GM11168 (cell line): ENCODE data around the gene ZNF407.
"Not testable (repeated sequence)": the region's sequence is repeated elsewhere in the genome, so short reads cannot be mapped to it uniquely, and the experiment has no call there.

ENCODE experiments used
- in situ Hi-C: fragments of 300-500 bp; cut with MboI; formaldehyde crosslinking; loops from one replicate; pipeline ENCODE4 v1.12.0; 2022; ENCODE audit warnings: low sequenced_read_pairs; ENCODE audit not compliant: unreplicated experiment

The ZNF407 gene

GRCh38 chr18:74597662-74598349 lies at the start of gene ZNF407:
Gene ZNF407, plus strand, starts transcription at chr18:74597870. Its CDS starts 33,150 bp downstream, at chr18:74631020.
- in situ Hi-C loops: no loop called here

GRCh38 chr18:74549591-74550104 lies 48.0 kb upstream of the ZNF407 start:
- in situ Hi-C loops: loop anchor here (5.0 kb wide), 2 partner anchors 197 to 352 kb away; no protein-coding TSS in a partner anchor

- in situ Hi-C loops: loop anchor here (5.0 kb wide), 2 partner anchors 199 to 354 kb away; no protein-coding TSS in a partner anchor
Measured at GRCh38 chr18:74550886-74551285, 46.8 kb upstream of the ZNF407 start.

- in situ Hi-C loops: loop anchor here (5.0 kb wide), 2 partner anchors 199 to 354 kb away; no protein-coding TSS in a partner anchor
Measured at GRCh38 chr18:74551452-74551851, 46.2 kb upstream of the ZNF407 start.

DNA sequence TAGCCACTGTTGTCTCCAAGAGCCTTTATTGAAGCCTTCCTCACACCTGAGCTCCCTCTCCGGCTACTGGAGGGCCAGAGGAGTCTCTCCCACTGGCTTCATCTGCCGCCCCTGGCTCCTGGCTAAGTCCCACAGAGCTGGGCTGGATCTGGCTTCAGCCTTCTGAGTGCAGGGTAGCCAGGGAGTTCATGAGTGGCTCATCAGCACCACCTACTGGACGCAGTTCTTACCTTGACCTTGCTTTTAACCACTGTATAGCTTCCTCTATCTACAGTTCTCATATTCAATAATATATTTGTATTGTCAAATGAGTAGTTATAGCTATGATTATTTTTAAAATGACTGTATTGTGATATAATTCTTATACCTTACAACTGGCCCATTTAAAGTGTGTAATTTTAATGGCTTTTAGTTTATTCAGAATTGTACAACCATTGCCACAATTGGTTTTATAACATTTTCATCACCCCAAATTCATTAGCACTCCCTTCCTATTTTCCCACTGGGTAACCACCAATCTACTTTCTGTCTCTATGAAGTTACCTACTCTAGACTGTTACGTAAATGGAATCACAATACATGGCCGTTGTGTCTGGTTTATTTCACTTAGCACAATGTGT lies 45.6 kb upstream of the ZNF407 start:
- in situ Hi-C loops: loop anchor here (5.0 kb wide), 2 partner anchors 200 to 355 kb away; no protein-coding TSS in a partner anchor

DNA sequence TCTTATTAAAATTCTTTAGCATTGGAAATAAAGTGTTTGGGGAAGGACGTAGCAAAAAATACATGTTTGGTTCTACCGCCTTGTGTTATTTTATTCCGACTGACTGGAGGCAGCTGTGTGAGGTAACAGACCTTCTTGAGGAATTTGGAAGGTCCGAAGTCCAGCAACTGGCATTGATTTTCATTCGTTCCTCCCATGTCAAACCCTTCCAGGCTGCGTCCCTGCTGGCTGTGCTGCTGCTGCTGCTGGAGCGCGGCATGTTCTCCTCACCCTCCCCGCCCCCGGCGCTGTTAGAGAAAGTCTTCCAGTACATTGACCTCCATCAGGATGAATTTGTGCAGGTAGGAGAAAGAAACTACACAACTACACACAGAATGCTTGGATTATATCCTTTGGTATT lies 41.5 kb upstream of the ZNF407 start:
- in situ Hi-C loops: no loop called here

- in situ Hi-C loops: no loop called here
Measured at GRCh38 chr18:74558096-74558495, 39.6 kb upstream of the ZNF407 start.

DNA sequence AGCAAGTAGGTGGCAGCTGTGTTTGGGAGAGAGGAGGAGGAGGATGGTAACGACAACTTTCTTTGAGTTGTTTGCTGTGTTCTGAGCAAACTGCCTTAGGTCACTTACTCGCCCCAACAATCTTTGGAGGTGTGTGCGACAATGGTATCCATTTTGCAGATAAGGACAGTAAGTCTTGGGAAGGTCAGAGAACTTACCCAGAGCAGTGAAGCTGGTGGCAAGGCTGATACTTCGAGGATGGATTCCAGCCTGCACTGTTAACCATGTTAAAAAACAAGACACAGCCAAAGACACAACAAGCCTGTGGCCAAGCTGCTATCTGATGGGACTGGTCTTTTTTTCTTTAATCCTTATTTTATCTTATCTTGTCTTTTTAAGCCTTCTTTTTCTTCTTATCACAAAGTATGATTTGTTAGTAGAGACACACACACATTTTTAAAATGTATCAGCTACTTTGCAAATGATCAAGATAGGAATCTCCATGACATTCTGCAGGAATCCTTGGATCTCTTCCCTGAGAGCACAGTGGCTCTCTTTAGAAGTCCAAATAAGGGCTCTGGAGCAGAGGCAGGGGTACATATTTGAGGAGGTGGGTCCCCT lies 35.4 kb upstream of the ZNF407 start:
- in situ Hi-C loops: no loop called here

DNA sequence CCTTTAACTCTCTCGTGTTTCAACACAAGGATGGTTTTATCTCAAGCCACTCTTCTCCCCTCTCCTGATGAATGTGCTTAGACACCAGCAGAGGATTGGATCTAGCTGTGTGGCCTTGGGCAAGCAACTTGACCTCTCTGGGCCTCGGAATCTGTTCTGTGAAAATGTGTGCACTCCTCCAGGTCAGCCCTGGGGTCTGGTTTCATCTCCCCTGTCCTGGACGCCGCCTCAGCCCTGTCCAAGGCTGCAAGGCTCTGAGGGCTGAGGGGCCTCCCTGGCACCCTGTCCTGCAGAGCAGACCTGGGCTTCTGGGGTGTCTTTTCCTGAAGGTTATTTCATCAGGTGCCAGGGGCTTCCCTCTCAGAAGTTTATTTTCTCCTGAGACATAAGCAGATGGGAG lies 34.9 kb upstream of the ZNF407 start:
- in situ Hi-C loops: no loop called here

- in situ Hi-C loops: no loop called here
Measured at GRCh38 chr18:74563999-74564398, 33.7 kb upstream of the ZNF407 start.

DNA sequence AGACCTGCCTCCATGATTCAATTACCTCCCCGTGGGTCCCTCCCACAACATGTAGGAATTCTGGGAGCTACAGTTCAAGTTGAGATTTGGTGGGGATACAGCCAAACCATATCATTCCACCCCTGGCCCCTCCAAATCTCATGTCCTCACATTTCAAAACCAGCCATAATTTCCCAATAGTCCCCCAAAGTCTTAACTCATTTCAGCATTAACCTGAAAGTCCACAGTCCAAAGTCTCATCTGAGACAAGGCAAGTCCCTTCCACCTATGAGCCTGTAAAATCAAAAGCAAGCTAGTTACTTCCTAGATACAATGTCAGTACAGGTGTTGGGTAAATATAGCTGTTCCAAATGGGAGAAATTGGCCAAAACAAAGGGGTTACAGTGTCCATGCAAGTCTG lies 32.5 kb upstream of the ZNF407 start:
- in situ Hi-C loops: not testable (repeated sequence)

DNA sequence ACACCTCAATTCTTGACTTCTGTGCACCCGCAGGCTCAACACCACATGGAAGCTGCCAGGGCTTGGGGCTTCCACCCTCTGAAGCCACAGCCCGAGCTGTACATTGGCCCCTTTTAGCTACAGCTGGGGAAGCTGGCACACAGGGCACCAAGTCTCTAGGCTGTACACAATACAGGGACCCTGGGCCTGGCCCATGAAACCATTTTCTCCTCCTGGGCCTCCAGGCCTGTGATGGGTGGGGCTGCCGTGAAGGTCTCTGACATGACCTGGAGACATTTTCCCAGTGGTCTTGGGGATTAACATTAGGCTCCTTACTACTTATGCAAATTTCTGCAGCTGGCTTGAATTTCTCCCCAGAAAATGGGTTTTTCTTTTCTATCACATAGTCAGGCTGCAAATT lies 31.7 kb upstream of the ZNF407 start:
- in situ Hi-C loops: not testable (repeated sequence)

GRCh38 chr18:74567822-74568221 lies 29.8 kb upstream of the ZNF407 start:
- in situ Hi-C loops: no loop called here

GRCh38 chr18:74569401-74569800 lies 28.3 kb upstream of the ZNF407 start:
- in situ Hi-C loops: no loop called here

DNA sequence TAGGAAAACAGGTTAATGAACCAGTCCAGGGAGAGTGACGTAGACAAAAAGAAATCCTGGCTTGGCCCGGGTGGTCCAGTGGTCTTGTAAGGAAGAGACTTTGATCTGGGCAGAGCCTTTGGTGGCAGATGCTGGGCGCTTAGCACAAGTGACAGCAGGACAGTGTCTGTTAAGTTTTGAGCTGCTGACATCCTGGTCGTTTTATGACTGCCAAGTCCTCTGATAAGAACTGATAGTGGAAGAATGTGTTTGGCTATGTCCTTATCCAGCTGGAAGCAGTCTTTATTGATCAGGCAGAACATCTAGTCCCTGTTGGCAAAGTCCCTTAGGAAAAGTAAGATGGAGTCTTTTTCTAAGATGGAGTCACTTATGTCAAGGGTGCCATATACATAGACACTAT lies 27.4 kb upstream of the ZNF407 start:
- in situ Hi-C loops: no loop called here

DNA sequence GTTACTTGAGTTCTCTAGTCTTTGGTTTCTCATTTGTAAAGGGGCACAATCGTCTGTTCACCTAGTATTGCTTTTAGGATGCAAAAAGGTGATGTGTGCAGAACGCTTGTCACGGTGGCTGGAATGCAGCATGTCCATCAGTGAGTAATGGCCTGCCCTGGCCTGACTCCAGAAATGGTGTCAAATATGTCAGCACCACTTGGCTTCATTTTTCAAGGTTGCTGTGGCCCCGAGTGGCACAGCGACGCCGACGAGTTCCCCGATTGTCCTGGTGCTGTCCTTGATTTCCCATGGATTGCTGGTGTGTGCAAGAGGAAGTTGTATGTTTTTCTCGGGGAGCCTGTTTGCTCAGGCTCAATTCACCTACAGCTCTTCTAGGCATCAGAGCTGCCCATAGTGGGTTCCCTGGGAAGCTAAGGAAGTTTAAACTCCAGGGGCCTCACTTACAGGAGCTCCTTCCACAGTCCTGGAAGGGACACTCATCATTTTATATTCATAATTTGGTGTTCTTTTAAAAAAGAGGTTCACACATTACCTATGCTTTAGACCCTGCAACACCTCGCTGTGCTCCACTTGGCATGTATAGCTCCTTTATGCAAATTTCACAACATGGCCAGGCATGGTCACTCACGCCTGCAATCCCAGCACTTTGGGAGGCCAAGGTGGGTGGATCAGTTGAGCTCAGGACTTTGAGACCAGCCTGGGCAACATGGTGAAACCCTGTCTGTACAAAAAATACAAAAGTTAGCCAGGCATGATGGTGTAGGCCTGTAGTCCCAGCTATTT lies 25.6 kb upstream of the ZNF407 start:
- in situ Hi-C loops: no loop called here

DNA sequence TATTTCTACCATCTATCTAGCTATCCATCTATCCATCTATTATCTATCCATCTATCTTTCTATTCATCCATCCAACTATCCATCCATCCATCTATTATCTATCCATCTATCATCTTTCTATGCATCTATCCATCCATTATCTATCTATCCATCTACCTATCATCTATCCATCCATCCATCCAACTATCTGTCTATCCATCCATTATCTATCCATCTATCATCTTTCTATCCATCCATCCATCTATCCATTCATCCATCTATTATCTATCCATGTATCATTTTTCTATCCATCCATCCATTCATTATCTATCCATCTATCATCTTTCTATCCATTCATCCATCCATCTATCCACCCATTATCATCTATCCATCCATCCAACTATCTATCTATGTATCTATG lies 24.6 kb upstream of the ZNF407 start:
- in situ Hi-C loops: no loop called here

- in situ Hi-C loops: no loop called here
Measured at GRCh38 chr18:74574916-74575315, 22.8 kb upstream of the ZNF407 start.

DNA sequence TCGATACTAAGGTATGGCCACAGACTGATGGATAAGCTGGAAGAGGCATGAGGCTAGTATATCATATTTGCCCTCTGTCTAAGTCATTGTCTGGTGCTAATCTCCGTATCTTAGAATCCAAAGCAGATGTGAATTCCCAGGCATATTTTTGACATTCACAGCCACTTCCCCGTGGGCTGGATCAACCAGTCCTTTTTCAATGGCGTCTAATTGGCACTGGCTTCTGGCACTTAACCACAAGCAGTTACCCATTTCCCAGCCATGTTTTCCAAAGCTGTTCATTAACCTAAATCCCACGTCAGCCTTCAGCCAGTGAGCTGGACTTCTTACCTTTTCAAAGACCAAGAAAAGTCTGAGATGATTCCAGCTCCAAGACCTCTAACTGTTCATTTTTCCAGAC lies 20.7 kb upstream of the ZNF407 start:
- in situ Hi-C loops: no loop called here

DNA sequence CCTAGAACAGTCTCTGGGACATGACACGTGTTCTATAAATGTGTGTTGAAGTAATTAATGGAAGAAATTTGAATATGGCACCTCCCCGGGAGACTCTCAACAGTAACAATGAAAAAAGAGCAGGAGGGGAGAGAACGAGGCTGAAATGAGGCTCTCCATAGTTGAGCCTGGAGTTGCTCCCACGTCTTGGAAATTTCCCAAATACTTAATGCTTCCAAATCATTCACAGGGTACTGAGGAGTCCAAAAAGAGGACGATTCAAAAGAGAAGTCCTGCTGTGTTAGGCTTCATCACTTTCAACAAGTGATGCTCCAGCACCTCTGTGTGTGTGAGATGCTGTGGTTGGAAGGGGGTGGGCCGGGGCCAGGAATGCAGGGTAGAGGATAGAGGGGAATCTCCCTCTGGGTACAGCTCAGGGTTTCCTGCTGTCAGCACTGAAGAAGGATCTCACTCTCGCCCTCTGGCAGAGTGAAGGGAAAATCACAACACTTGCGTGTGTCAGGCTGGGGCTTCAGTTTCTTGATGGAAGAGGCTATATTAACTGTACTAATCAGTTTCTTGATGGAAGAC lies 18.1 kb upstream of the ZNF407 start:
- in situ Hi-C loops: no loop called here
